ENCODE data around the gene GYG2. TPM values are rescaled to one million over a fixed set of nuclear protein-coding genes. Genes with fewer than 3 reads are reported as not detected.

Gene GYG2
- total RNA-seq, 4 donors from 2014 or later, result 4.6 to 18.1 (median 8.6) TPM

DNA sequence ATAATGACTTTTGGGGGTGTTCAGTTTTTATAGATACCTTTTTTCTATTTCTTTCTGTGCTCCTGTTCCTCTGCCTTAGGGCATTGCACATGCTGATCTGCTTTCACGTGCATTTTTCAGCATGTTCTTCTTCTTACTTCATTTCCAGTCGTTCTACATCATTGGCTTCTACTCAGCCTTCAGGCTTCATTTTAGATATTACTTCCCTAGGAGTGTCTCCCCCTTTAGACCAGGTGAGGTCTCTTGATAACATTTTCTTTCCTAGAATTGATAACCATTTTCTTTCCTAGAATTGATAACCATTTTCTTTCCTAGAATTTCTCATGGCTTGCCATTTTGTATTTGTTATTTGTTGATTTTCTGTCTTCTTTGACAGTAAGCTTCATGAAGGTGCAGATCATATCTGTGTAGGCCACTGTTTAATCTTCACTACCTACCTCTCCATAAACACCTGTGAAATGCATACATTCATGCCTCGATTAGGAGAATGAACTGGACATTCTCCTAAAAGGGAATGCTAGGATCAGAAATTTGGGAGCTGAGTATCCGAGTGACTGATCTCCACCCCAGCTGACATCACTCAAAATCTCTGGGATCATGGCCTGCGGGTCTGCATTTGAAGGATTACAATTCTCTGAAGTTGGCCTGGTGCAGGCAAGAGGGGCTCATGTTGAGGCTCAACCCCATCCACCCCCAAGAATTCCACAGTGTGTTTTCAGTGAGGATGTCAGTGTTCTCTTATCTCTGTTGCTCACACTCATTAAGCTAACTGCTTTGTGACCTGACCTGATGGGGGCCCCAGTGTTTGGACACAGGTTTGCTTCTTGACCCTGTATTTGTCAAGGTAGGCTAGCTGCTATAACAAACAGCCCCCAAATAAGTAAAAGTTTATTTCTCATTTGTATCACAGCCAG lies 45.7 kb downstream of the GYG2 start:
- H3K4me3 ChIP-seq, result no peak overlapping the region
- WGBS, result 87% methylated on average over 5 of the region's 5 CpGs
- no peaks in the 10 kb centered on the region for H3K27me3 ChIP-seq

GRCh38 chrX:2875136-2875481 lies 46.4 kb downstream of the GYG2 start:
- no peak overlapping the region for H3K27ac ChIP-seq (replicated peaks in 1 of 4)
- no peak overlapping the region for H3K4me3 ChIP-seq
- H3K36me3 ChIP-seq, result no peaks in the 10 kb centered on the region
- DNase-seq (ENCODE audit: extremely low spot score), result no peak
- intact Hi-C loops (cut with DNase I), result no loop called here
- H3K27me3 ChIP-seq, result no peaks in the 10 kb centered on the region
- no peaks in the 10 kb centered on the region for H3K4me1 ChIP-seq
- H3K9me3 ChIP-seq, result no peaks in the 10 kb centered on the region
- TF ChIP-seq EP300 (IDR thresholded peaks at IDR 0.05) (no peak), POLR2AphosphoS5 (IDR thresholded peaks at IDR 0.05) (no peak)
- TF ChIP-seq, protein P1, sequence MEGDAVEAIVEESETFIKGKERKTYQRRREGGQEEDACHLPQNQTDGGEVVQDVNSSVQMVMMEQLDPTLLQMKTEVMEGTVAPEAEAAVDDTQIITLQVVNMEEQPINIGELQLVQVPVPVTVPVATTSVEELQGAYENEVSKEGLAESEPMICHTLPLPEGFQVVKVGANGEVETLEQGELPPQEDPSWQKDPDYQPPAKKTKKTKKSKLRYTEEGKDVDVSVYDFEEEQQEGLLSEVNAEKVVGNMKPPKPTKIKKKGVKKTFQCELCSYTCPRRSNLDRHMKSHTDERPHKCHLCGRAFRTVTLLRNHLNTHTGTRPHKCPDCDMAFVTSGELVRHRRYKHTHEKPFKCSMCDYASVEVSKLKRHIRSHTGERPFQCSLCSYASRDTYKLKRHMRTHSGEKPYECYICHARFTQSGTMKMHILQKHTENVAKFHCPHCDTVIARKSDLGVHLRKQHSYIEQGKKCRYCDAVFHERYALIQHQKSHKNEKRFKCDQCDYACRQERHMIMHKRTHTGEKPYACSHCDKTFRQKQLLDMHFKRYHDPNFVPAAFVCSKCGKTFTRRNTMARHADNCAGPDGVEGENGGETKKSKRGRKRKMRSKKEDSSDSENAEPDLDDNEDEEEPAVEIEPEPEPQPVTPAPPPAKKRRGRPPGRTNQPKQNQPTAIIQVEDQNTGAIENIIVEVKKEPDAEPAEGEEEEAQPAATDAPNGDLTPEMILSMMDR (IDR thresholded peaks at IDR 0.05), result no peak
- 91% methylated on average over 3 of the region's 3 CpGs for WGBS

More for the DNA sequence above, 45.7 kb downstream of the GYG2 start:
- TF ChIP-seq EP300 (IDR thresholded peaks at IDR 0.05) (no peak), POLR2A (IDR thresholded peaks at IDR 0.05; ENCODE audit: low read depth) (no peak), POLR2AphosphoS5 (IDR thresholded peaks at IDR 0.05) (no peak)
- TF ChIP-seq, protein P1 (IDR thresholded peaks at IDR 0.05), result no peak
- H3K36me3 ChIP-seq, result no peaks in the 10 kb centered on the region
- intact Hi-C loops (cut with DNase I), result no loop called here
- DNase-seq (ENCODE audit: extremely low spot score), result no peak
- H3K4me1 ChIP-seq, result no peaks in the 10 kb centered on the region
- no peak overlapping the region for H3K27ac ChIP-seq (replicated peaks in 1 of 4)
- H3K9me3 ChIP-seq, result no peaks in the 10 kb centered on the region

GRCh38 chrX:2875798-2876399 lies 47.2 kb downstream of the GYG2 start:
- Histone ChIP-seq H3K27ac (replicated peaks in 1 of 4) (no peak overlapping the region), H3K4me1 (no peaks in the 10 kb centered on the region), H3K4me3 (no peak overlapping the region), H3K9me3 (no peaks in the 10 kb centered on the region), H3K36me3 (no peaks in the 10 kb centered on the region), H3K27me3 (no peaks in the 10 kb centered on the region)
- 85% methylated on average over 6 of the region's 6 CpGs for WGBS
- no peak for TF ChIP-seq POLR2AphosphoS5 (IDR thresholded peaks at IDR 0.05)
- TF ChIP-seq, protein P1 (IDR thresholded peaks at IDR 0.05), result peak in 2 of 3 experiments; percentile 10
- TF ChIP-seq POLR2A (IDR thresholded peaks at IDR 0.05; ENCODE audit: low read depth), result no peak
- no peak for TF ChIP-seq EP300 (IDR thresholded peaks at IDR 0.05)
- DNase-seq (ENCODE audit: extremely low spot score), result no peak
- intact Hi-C loops (cut with DNase I), result no loop called here

DNA sequence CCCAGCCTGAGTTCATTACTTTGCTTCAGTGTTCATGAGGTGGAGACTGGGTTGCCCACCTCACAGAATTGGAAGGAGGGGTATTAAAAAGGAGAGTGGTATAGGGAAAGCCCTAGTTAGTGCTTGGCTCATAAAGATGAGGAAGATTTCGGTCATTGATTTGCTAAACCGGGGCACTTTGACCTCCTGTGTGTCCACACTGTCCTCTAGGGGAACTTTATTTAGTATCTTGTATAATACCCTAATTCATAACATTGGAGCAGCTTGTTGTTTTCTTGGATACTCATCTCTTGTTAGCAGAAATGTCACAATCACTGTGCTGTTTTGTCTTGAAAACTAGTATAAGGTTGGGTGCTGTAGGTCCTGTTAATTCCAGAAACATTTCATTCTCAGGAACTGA lies 49.8 kb downstream of the GYG2 start:
- H3K4me3 ChIP-seq, result no peak overlapping the region
- TF ChIP-seq POLR2A (IDR thresholded peaks at IDR 0.05; ENCODE audit: low read depth) (no peak), POLR2AphosphoS5 (IDR thresholded peaks at IDR 0.05) (no peak), EP300 (IDR thresholded peaks at IDR 0.05) (no peak)
- TF ChIP-seq, protein P1 (IDR thresholded peaks at IDR 0.05), result no peak
- DNase-seq (ENCODE audit: extremely low spot score), result no peak

More for the DNA sequence above, 49.8 kb downstream of the GYG2 start:
- no peaks in the 10 kb centered on the region for H3K9me3 ChIP-seq
- intact Hi-C loops (cut with DNase I), result no loop called here
- no peak overlapping the region for H3K27ac ChIP-seq (replicated peaks in 1 of 4)
- no peaks in the 10 kb centered on the region for H3K4me1 ChIP-seq
- 74% methylated on average over 2 of the region's 2 CpGs for WGBS
- H3K27me3 ChIP-seq, result no peaks in the 10 kb centered on the region
- no peaks in the 10 kb centered on the region for H3K36me3 ChIP-seq

All from esophagus muscularis mucosa (tissue), 4 donors.